ENCODE measurements around the gene MAPK8.

MAPK8 gene

DNA sequence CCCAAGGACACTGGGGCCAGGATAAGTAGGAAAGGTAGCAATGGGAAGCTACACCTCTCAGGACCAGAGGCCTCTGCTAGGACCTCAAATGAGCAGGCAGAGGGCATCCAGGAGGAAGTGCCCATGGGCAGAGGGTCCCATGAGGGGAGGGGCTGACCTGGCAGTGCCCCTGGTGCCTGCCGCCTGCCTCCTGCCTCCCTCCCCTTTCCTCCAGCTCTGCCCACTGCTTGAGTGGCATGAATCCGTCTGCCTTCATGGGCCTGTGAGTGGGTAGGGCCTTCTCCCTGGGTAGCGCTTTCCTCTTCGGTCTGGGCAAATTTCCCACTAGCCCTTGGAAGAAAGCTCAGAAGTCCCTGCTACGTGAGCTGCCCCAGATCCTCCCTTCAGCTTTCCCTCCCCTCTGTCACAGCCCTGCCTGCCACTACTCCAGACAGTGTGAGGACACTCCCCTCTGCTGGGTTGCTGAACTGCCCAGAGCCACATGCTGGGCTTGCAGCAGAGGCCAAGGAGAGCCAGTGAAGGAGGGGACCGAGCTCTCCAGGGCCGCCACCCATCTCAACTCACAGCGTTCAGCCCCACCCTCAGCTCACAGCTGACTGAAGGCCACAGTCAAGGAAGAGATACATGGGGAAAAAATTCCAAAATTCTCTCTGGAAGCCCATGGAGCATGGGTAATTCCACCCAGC, 157.0 kb downstream of the MAPK8 start:
- no peak for DNase-seq

DNA sequence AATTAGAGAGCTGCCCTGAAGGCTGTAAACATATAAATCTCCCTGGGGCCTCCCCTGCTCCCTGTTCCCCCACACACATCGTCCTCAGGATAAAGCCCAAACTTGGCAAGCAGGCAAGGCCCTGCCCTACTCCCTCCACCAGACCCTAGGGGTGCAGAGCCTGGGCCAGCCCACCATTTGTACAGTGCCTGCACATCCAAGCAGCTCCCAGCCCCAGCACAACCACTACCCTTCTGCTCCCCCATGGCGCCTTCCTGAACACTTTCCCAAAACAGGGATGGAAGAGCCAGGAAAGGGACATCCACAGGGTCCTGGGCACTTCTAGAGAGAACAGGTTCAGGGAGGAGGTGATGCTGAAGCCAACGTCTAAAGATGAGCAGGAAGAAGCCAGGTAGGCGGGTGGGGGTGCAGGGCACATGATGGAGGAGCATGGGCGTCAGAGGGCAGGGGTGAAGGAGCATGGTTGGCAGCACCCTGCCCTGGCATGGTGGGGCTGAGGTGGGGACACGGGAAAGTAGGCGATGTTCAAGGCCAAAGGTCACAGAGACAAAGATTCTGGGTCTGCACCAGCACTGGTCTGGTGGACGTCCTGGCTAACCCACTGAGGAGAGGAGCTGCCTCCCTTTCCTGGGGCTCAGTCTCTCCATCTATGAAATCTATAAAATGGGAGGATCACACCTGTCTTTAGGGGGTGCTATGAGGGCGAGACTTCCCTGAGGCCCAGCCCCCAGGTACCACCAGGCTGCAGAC, 157.8 kb downstream of the MAPK8 start:
- no peak for DNase-seq

DNA sequence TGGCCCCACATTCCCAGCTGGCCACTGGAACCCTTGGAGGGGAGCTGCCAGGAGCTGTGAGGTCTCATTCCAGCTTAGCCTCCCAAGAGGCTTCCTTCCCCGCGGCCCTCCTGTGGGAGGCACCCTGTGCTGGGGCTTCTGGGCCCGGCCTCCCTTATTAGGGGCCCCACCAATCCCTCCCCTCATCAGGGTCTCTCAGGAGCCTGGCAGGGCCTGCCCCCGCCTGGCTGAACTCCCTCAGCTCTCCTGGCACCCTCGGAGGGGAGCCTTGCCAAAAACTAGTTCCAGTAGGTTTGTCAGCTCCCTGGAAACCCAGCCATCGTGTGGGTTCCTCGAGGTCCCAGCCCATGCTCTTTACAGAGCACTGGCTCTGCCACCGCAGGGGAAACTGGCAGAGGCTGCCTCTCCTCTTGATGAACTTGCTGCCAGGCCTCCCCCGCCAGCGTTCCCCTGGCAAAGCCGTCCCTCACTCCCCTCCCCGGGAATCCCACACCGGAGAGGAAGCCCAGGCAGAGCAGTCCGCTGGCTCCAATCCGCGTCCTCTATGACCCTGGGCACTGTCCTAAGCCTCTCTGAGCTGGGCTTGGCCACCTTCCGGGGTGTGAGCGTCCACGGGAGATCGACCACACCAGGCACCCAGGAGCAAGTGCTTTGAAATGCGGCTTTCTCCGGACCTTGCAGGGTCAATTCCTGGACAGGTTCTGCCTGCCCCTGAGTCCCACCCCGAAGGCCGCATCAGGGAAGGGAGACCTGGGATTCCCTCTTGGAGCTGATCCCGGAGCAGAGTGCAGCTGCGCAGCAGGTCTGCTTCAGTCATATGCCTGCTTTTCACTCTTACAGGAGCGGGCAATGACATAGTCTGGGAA, 158.6 kb downstream of the MAPK8 start:
- peak in 1 of 4 experiments; percentile 2 for DNase-seq

DNA sequence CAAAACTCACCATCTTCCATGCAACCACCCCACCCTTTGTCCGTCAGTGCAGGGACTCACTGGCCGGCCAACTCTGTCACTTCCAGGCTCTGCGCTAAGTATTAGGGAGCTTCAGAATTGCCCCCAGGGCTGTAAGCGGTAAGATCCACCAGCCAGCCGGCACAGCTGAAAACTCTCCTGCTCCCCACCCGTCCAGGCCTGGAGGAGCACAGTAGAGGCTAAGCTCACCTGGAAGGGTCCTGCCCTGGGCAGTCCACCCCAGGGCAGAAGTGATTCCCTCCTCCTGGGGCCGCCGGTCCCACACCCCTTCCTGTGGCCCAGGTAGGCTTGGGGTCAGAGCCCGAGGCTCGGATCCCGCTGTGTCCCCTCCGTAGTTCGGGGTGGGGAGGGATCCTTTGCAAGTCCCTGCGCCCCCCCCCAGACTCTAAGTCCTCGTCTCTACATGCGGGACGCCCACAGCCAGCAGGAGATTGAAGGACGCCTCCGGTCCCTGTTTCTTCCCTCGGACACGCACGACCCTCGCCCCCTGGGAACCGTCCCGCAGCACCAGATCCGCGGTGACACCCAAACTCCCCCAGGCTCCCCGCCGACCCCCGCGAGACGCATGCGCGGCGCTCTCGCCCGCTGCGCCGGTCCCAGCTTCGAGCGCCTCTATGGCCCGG, 159.5 kb downstream of the MAPK8 start:
- peak in 1 of 4 experiments; percentile 0 for DNase-seq

DNA sequence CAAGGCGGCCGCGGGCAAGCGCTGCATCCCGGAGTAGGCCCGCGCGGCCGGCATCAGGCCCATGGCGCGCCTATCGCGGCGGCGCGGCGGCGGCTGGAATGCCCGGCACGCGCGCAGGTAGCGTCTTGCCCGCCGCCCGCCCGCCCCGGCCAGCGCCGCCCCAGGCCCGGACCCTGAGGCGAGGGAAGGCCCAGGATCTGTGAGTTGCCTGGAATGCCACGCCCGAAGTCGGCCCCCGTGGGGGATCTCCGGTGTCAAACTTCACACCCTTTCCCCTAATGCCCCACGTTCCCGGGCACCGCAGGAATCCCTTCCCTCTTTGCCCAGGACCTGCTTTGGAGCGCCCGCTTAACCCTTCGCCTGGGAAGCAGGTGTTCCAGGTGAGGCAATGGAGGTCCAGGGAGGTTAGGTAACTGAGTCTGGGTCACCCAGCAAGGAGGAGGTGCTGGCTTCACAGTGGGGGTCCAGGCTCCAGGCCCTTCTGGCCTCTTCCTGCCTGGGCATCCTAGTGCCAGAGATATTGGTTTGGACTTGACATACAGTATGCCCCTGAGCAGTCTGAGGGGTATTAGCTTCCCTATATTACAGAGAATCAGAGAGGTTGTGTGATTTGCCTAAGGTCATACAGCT, 160.2 kb downstream of the MAPK8 start:
- DNase-seq = peak in 1 of 4 experiments; percentile 1

DNA sequence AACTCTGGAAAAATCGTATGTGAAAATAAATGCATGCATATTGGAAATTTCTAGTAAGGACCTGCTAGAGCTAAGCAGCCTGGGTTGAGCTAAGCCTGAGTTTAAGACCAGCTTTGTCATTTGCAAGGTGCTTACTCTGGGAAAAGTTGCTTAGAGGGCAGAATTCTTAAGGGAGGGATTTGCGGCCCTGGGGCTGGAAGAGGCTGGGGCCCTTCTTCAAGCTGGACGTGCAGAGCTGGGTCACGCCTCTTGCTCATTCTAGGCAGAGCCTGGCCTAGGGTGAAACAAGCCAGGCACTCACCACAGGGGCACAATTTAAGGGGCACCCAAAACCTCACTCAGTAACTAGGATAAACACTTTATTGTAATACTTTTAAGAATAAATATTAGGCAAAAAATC, 161.2 kb downstream of the MAPK8 start:
- DNase-seq = no peak

DNA sequence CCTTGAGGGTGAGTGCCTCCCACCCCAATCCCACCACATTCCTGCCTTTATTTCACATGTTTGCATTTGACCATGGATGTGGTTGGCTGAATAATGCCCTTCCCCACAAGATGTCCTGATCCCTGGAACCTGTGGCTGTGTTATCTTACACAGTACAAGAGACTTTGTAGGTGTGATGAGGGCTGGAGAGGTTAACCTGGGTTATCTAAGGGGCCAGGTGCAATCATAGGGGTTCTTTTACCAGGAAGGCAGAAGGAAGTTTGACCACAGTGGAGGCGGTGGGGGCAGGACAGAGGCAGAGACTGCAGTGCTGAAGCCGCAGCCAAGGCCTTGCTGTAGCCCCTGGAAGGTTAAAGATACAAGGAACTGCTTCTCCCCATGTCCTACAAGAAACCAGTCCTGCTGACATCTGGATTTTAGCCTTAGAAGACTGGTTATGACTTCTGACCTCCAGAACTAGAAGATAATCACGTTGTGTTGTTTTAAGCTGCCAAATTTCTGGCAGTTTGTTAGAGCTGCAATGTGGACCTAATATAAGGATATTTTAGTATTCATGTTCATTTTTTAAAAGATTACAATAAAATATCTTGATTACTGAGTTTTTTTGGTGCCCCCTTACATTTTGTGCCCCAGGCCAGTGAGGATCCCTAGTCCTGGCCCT, 161.8 kb downstream of the MAPK8 start:
- DNase-seq = no peak

DNA sequence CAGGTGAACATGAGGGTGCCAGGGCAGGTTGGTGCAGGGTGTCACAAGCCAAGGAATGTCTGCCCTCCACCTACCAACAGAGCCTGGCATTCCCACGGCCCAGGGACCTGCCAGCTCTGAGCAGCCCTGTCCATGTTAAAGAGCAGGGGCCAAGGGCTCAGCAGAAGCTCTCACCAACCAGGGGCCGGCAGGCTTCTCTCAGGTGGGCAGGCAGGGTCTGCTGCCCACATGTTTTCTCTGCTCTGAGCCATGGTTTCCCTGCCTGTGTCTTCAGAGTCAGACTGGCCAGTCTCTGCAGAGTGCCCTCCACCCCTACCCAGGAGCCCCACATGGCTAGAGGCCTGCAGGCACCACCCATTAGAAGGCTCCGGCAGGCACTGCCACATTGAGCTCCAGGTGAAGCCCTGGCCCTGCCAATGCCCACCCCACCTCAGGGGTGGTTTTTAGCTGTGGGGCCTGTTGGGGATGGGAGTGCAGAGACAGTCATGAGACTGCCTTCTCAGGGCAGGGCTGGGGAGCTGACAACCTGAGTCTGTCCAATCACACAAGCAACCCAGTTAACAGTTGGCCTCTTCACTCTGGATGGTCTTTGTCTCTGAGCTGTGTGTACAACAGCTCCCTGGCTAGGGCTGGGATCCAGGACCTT, 162.5 kb downstream of the MAPK8 start:
- DNase-seq = no peak

DNA sequence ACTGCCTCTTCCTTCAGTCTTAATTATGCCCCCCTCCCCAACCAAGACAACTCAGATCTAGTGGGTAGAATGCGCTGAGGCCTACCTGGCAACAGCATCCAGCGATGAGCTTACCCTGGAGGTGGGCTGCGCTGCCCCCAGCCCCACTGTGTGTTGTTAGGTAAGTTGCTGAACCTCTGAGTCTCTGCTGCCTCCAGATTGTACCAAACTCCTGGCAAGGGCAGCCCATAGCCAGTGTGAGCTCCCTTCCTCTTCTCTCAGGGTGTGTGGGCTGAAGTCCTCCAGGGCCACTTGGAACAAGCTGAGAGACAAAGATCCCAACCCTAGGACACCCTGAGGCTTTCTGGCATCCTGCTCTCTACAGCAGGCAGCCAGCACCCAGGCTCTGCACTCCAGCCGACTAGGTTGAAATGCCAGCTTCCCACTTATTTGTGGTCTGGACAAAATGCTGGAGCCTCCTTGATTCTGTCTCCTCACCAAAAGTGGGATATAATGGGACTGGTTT, 163.1 kb downstream of the MAPK8 start:
- peak; percentile 26 to 67 (median 58) for DNase-seq

DNA sequence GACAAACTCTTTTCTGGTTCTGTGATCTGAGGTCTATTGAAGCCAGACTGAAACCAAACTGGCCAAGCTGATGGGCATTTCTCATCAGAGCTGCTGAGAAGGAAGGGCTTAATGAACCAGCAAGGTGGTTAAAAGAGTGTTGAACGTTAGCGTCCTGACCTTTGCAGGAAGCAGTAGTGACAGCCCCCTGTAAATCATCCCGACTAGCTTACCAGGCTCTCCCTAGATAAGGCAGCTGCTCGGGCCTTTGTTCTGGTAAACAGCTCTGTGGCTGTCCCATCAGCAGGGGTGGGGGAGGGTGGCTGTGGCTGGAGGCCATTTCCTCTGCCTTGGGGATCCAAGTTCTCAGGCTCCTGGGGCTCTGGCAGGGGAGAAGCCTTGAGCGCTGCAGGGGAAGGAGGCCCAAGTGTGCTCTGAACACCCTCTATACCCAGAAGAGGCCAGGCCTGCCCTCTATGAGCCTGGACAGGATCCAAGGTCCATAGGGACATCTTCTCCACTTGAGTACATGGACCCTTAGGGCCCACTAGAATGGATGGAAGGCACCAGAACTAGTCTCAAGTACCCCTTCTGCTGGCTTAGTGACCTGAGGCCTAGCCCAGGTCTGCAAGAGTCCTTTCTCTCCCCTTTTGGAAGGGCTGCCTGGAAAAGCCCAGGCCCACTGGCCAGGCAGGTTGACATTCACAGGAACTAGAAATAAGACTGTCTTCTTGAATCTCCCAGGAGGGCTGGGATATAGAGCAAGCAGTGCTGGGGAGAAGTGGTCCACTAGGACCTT, 163.8 kb downstream of the MAPK8 start:
- DNase-seq = peak in 1 of 4 experiments; percentile 2

DNA sequence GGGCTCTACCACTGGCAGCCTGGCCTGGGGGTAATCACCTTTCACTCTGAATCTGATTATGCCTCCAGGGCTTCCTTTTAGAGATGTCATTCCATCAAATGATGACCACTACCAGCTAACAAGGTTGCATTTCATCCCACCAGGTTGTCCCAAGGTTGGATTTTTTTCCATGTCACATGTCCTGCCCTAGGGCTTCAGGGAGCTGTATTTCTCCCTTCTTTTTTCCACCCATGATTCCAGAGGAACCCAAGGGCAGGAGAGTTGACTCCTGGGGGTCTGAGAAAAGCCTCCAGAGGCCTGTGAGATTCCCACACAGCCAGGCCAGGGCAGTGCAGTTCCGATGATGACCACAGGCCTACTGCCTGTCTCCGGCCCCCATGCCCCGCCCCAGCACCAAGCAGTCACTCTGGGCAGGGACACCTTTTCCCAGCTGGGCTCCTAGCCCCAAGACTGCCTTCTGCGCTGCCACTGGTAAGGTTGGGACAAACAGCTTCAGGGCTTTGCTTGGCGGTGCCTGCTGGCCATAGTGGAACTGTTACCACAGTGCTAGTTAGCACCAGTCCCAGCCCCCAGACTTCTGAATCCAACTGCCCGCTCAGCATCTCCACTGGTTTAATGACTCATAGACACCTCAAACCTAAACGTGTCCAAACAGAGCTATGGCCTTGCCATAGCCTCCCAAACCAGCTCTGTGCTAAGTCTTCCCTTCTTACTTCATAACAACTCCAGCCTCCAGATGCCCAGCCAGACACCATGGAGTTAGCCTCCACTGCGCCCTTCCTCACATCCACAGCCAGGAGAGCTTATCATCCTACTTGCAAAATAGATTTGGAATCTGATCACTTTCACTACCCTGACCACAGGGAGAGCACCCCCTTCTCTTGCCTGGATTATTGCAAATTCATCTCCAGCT, 164.7 kb downstream of the MAPK8 start:
- DNase-seq = no peak

DNA sequence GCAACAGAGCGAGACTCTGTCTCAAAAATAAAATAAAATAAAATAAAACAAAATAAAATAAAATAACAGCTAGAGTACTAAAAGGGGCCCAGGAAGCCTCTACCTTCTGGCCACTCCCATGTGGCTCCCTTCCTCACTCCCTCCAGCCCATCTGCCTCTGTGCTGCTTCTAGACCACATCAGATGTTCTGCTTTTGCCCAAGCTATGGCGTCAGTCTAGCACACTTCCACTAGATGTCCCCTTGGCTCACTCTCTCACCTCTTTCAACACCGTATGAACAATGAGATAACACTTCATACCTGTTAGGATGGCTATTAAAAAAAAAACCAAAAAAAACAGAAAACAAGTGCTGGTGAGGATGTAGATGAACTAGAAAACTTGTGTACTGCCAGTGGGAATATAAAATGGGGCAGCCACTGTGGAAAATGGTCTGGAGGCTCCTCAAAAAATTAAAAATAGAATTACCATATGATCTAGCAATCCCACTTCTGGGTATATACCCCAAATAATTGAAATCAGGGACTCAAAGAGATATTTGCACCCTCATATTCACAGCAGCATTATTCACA, 166.1 kb downstream of the MAPK8 start:
- no peak for DNase-seq

DNA sequence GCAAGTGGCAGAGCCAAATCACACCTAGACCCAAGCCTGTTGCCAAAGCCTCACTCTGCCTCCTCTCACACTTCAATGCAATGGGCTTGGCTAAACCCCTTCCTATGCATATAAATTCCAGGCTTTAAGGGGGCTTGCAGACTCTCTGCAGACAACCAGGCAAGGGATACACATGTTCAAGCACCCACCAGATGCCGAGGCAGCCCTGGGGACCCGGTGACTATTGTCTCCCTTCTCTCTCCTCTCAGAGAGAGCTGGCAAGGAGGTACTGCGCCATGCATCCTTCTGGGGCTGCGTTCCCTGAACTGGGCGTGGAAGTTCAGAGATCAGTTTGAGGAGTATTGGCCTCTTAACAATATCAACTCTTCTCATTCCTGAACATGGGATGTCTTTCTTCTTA, 167.2 kb downstream of the MAPK8 start:
- DNase-seq = peak in 1 of 4 experiments; percentile 0

DNA sequence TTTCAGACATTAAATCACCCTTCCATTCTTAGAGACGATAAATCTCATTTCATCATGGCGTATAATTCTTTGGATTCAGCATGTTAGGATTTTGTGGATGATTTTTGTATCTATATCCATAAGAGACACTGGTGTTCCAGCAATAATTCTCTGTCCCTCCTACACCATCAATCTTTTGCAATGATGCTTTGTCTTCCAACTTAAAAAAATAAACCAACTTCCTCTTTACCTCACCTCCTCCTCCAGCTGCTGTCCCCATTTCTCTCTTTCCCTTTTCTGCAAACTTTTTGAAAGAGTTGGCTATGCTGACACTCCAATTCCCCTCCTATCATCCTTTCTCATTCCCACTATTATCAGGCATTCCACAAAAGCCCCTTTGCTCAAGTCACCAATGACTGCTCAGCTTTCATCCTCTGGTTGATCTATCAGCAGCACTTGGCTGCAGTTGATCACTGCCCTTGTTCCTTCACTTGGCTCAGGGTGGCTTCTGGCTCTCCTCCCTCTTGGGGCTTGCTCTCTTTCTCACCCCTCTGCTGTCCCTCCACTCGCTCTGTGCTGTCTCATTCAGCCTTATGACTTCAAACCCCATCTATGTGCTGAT, 168.4 kb downstream of the MAPK8 start:
- peak in 2 of 4 experiments; percentile 49 to 58 for DNase-seq

DNA sequence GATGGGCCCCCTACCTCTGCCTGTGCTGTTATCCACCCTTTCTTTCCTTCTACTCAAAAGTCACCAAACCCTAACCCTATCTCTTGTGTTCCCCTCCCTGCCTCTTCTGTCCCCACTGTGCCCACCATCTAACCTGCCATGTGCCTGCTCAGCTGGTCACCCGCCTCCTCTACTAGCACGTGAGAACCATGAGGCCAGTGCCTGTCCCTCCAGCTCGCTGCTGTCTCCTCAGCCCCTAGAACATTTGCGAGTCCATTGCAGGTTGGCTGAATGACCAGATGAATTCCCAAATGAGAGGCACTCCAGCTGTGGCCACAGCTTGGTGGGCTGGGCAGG, 169.4 kb downstream of the MAPK8 start:
- peak in 1 of 4 experiments; percentile 3 for DNase-seq

DNA sequence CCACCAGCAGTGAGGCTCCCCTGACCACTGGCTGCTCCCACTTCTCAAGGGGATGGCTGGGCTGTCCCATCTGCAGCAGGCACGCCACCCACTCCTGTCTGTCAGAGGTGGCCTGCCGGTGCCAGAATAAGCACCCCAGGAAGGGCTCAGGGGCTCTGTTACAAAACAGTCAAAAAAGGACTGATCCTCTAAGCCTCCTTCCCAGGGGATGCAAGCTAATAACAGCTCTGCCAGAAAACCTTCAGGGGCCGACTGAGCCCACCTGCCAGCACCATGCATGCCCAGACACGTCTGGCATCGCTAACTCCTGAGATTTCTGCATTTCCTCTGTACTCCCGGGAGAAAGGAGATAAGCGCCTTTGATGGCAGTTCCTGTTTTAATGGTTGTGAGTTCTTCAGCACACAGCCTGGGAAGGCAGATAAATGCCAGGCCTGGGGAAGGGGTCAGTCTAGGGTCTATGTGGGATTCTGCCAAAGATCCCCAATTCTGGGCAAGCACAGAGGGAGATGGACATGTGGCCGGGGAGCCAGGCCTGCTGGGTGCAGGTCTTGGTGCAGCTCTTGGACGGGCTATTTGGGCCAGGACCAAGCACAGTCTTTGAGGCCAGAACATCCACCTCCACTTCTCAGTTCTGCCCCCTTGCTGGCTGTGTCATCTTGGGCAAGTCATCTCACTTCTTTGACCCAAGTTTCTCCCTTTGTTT, 170.0 kb downstream of the MAPK8 start:
- DNase-seq = peak in 1 of 4 experiments; percentile 16

DNA sequence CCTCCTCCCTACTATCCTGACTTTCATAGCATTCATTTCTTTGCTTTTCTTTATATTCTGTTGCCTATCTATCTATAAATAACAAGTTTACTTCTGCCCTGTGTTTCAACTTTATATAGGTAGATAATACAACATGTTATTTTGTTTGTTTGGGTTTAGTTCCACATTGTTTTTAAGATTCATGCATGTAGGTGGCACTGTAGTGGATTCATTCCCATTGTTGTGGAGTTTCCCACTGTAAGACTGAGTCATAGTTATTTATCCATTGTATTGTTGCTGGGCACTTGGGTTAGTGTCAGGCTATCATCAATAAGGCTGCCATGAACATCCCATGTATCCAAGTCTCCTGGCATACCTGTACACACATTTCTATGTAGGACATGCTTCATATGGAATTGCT, 170.7 kb downstream of the MAPK8 start:
- DNase-seq = no peak

DNA sequence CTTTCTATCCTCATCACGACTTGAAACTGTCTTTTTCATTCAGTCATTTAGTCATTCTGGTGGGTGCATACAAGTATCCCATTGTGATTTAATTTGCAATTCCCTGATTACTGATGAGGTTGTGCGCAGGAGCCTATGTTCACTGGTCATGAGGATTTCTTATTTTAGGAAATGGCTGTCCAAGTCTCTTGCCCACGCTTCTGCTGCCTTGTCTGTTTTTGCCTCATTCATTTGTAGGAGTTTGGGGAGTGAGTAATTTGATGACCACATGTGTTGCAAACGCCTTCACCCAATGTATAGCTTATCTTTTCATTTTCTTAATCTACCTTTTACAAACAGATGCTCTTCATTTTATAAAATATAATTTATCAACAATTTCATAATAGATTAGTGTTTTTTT, 171.1 kb downstream of the MAPK8 start:
- DNase-seq = peak; percentile 36 to 67 (median 60)
